Kidney (tissue), 14 donors: ENCODE measurements around the gene WNT3. TPM values are rescaled to one million over a fixed set of nuclear protein-coding genes. Genes with fewer than 3 reads are reported as not detected.

Experiments used
- DNase-seq, 5 donors: peaks; one replicate each; pipeline ENCODE4 v3.0.0-alpha.2; 2013 to 2020
- FAIRE-seq: peaks from 2 replicates; lab custom pipeline; 2012; peaks lifted over from hg19 to GRCh38; lab: Jason Lieb, UNC
- H3K27ac ChIP-seq, 2 donors: one replicate each; pipeline ENCODE4 v1.7.0; 2013; ENCODE audit warnings: low read depth in 2 of 2, low read length in 2 of 2, inconsistent platforms in 1 of 2
- H3K27me3 ChIP-seq: one replicate; pipeline ENCODE4 v1.7.1; 2013; ENCODE audit warnings: low read length, inconsistent platforms; ENCODE audit not compliant: control insufficient read depth, insufficient read depth
- H3K36me3 ChIP-seq, 3 donors: one replicate each; pipeline versions ENCODE4 v1.7.0 to v1.7.1; 2013; ENCODE audit warnings: low read length in 3 of 3, control low read depth in 1 of 3, inconsistent platforms in 1 of 3; ENCODE audit not compliant: insufficient read depth in 3 of 3, control insufficient read depth in 2 of 3
- H3K4me1 ChIP-seq, 3 donors: one replicate each; pipeline versions ENCODE4 v1.7.0 to v1.7.1; 2013; ENCODE audit warnings: low read length in 3 of 3, inconsistent platforms in 1 of 3, low read depth in 1 of 3; ENCODE audit not compliant: control insufficient read depth in 2 of 3, insufficient read depth in 2 of 3
- H3K4me3 ChIP-seq, 3 donors: one replicate each; pipeline versions ENCODE4 v1.7.0 to v1.8.1; 2013; ENCODE audit warnings: low read length in 3 of 3, control low read depth in 1 of 3, inconsistent platforms in 1 of 3
- H3K9ac ChIP-seq, 3 donors: one replicate each; pipeline versions ENCODE4 v1.7.0 to v1.7.1; 2013; ENCODE audit warnings: low read length in 3 of 3, control low read depth in 1 of 3, inconsistent platforms in 1 of 3
- H3K9me3 ChIP-seq, 3 donors: one replicate each; pipeline versions ENCODE4 v1.7.0 to v1.7.1; 2013; ENCODE audit warnings: low read length in 3 of 3, control low read depth in 1 of 3, inconsistent platforms in 1 of 3; ENCODE audit not compliant: control insufficient read depth in 2 of 3, insufficient read depth in 1 of 3
- CTCF ChIP-seq: IDR thresholded peaks from 3 replicates; pipeline ENCODE4 v1.5.1; 2012; ENCODE audit warnings: mild to moderate bottlenecking, moderate library complexity, borderline replicate concordance; ENCODE audit not compliant: insufficient read depth; ENCODE audit errors: extremely low read depth
- intact Hi-C: fragments of 100-400 bp; cut with DNase I; formaldehyde crosslinking; loops from one replicate; pipeline ENCODE4 v1.11.1; 2022
- polyA plus RNA-seq: library from polyadenylated mRNA; stranded (reverse); fragments of 350-450 nt; fragmentation: Illumina TruSeq; extraction: RNeasy Lipid Tissue Mini Kit (QIAGEN cat#74804); gene quantifications from one replicate; pipeline ENCODE4 v1.2.3, GENCODE V29; 2014; ENCODE audit warnings: low read depth, low replicate concordance; ENCODE audit not compliant: insufficient read depth
- total RNA-seq: library from RNA; stranded (reverse); fragmentation: NEBNext Ultra II Directional; extraction: Animal tissue kit (Norgen Biotek cat#: 25700); gene quantifications from one replicate; pipeline ENCODE4 v1.2.1, GENCODE V29; 2021
- donor health status: control.
- donor health status: control.
- donor health status: control.
- donor health status: control.
- donor health status: control.
- donor health status: DM: yes; HTN: yes; CAD: no.
- donor health status: Normal renal cell carcinoma (clear cell type).

The WNT3 gene
- total and polyA plus RNA-seq, 2 donors from 2014 or later: 0.38 to 1.3 TPM

- Histone ChIP-seq H3K9me3 (no peaks in the 10 kb centered on the region), H3K36me3 (peaks cover 0 to 2% (median 0%) of the 10 kb centered on the region in 3 donors), H3K27me3 (no peaks in the 10 kb centered on the region), H3K4me3 (no peak overlapping the region), H3K9ac (no peak overlapping the region), H3K27ac (no peak overlapping the region), H3K4me1 (no peaks in the 10 kb centered on the region)
- DNase-seq (no peak), FAIRE-seq (no peak)
- no peak for TF ChIP-seq CTCF
- intact Hi-C loops: no loop called here
Observed at GRCh38 chr17:46742565-46743270, 75.8 kb downstream of the WNT3 start.

- Histone ChIP-seq H3K27me3 (no peaks in the 10 kb centered on the region), H3K4me3 (no peak overlapping the region), H3K9ac (no peak overlapping the region), H3K9me3 (no peaks in the 10 kb centered on the region), H3K4me1 (no peaks in the 10 kb centered on the region), H3K27ac (no peak overlapping the region), H3K36me3 (peaks cover 0 to 2% (median 0%) of the 10 kb centered on the region in 3 donors)
- DNase-seq: no peak
- FAIRE-seq: no peak
- intact Hi-C loops: no loop called here
- TF ChIP-seq CTCF: no peak
Observed at GRCh38 chr17:46741122-46741730, 77.3 kb downstream of the WNT3 start.

GRCh38 chr17:46739982-46740381 lies 78.5 kb downstream of the WNT3 start:
- intact Hi-C loops: no loop called here
- DNase-seq: no peak

More at GRCh38 chr17:46739982-46740381, 78.5 kb downstream of the WNT3 start:
- H3K9ac ChIP-seq: no peak overlapping the region
- FAIRE-seq: no peak
- H3K36me3 ChIP-seq: peaks cover 0 to 2% (median 0%) of the 10 kb centered on the region in 3 donors
- no peaks in the 10 kb centered on the region for H3K27me3 ChIP-seq
- no peak overlapping the region for H3K27ac ChIP-seq
- no peaks in the 10 kb centered on the region for H3K9me3 ChIP-seq
- no peaks in the 10 kb centered on the region for H3K4me1 ChIP-seq
- H3K4me3 ChIP-seq: no peak overlapping the region
- no peak for TF ChIP-seq CTCF
